Measurements from ENCODE around the gene LRP6. TPM values are rescaled to one million over a fixed set of nuclear protein-coding genes. Genes with fewer than 3 reads are reported as not detected.

The LRP6 gene
- total and polyA plus RNA-seq, 2 of the 13 experiments (the other 11 are each of a cell fraction or from before 2014, with no cell fraction given) = 33.8 to 42.0 TPM

DNA sequence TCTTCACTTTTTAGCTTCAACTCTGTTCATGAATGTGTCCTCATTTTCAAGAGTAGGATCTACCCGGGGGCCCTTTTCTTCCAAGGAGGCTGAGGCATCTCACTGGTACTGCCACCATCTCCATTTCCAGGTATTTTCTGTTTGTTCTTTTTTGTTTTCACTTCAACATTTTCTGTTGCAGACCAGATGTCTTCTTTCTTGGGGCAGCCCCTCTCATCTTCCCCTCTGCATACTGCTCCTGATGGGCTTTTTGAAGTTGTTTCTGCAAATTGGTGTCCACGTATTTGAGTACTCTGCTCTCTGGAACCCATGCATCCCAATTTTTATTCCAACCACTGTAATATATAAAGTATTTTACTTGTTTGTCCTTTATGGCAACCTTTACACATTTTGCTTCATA is 66.5 kb downstream of the LRP6 start (continued):
- TF ChIP-seq ETV6 (CRISPR knock-in tag; conservative IDR thresholded peaks at IDR 0.05) (no peak), ZNF350 (CRISPR knock-in tag; IDR thresholded peaks at IDR 0.05; ENCODE audit: borderline replicate concordance, low read depth) (no peak), PCBP2 (optimal IDR thresholded peaks at IDR 0.05; ENCODE audit: low read depth, low read length, poor library complexity, severe bottlenecking) (no peak), ZFYVE20 (CRISPR knock-in tag; IDR thresholded peaks at IDR 0.05; ENCODE audit: borderline replicate concordance, low read depth) (no peak), ZNF75D (CRISPR knock-in tag; IDR thresholded peaks at IDR 0.05; ENCODE audit: borderline replicate concordance) (no peak), HNRNPK (IDR thresholded peaks at IDR 0.05; ENCODE audit: low read depth, low read length, poor library complexity, severe bottlenecking) (no peak), JUNB (CRISPR knock-in tag; IDR thresholded peaks at IDR 0.05; ENCODE audit: borderline replicate concordance) (no peak), SP4 (CRISPR knock-in tag; IDR thresholded peaks at IDR 0.05) (no peak), ZBTB7B (CRISPR knock-in tag; IDR thresholded peaks at IDR 0.05) (no peak), SAP130 (CRISPR knock-in tag; IDR thresholded peaks at IDR 0.05; ENCODE audit: low read depth) (no peak)
- TF ChIP-seq, protein P1, sequence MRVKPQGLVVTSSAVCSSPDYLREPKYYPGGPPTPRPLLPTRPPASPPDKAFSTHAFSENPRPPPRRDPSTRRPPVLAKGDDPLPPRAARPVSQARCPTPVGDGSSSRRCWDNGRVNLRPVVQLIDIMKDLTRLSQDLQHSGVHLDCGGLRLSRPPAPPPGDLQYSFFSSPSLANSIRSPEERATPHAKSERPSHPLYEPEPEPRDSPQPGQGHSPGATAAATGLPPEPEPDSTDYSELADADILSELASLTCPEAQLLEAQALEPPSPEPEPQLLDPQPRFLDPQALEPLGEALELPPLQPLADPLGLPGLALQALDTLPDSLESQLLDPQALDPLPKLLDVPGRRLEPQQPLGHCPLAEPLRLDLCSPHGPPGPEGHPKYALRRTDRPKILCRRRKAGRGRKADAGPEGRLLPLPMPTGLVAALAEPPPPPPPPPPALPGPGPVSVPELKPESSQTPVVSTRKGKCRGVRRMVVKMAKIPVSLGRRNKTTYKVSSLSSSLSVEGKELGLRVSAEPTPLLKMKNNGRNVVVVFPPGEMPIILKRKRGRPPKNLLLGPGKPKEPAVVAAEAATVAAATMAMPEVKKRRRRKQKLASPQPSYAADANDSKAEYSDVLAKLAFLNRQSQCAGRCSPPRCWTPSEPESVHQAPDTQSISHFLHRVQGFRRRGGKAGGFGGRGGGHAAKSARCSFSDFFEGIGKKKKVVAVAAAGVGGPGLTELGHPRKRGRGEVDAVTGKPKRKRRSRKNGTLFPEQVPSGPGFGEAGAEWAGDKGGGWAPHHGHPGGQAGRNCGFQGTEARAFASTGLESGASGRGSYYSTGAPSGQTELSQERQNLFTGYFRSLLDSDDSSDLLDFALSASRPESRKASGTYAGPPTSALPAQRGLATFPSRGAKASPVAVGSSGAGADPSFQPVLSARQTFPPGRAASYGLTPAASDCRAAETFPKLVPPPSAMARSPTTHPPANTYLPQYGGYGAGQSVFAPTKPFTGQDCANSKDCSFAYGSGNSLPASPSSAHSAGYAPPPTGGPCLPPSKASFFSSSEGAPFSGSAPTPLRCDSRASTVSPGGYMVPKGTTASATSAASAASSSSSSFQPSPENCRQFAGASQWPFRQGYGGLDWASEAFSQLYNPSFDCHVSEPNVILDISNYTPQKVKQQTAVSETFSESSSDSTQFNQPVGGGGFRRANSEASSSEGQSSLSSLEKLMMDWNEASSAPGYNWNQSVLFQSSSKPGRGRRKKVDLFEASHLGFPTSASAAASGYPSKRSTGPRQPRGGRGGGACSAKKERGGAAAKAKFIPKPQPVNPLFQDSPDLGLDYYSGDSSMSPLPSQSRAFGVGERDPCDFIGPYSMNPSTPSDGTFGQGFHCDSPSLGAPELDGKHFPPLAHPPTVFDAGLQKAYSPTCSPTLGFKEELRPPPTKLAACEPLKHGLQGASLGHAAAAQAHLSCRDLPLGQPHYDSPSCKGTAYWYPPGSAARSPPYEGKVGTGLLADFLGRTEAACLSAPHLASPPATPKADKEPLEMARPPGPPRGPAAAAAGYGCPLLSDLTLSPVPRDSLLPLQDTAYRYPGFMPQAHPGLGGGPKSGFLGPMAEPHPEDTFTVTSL (CRISPR knock-in tag; IDR thresholded peaks at IDR 0.05; ENCODE audit: borderline replicate concordance) = no peak
- TF ChIP-seq, protein P2, sequence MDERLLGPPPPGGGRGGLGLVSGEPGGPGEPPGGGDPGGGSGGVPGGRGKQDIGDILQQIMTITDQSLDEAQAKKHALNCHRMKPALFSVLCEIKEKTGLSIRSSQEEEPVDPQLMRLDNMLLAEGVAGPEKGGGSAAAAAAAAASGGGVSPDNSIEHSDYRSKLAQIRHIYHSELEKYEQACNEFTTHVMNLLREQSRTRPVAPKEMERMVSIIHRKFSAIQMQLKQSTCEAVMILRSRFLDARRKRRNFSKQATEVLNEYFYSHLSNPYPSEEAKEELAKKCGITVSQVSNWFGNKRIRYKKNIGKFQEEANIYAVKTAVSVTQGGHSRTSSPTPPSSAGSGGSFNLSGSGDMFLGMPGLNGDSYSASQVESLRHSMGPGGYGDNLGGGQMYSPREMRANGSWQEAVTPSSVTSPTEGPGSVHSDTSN (CRISPR knock-in tag; IDR thresholded peaks at IDR 0.05) = no peak

All from HepG2 (cell line).